GM23338 (cell line): ENCODE results near the gene USP24. TPM values are rescaled to one million over a fixed set of nuclear protein-coding genes. Genes with fewer than 3 reads are reported as not detected.

Experiments used
- ATAC-seq: fragments of 200-7000 bp; cut with Tn5 transposase; 3 replicates; pipeline ENCODE4 v1.9.1; 2020
- DNase-seq: peaks from one replicate; pipeline ENCODE4 v3.0.0-alpha.2; 2015; ENCODE audit warnings: low spot score
- H2AFZ ChIP-seq: fragments of 200-600 bp; sonication (generic); 2 replicates; pipeline ENCODE4 v1.8.0; 2016; ENCODE audit warnings: antibody characterized with exemption, mild to moderate bottlenecking, moderate library complexity
- H3F3A ChIP-seq: fragments of 200-600 bp; sonication (generic); replicated peaks from 2 replicates; pipeline ENCODE4 v1.8.0; 2017; ENCODE audit warnings: antibody characterized with exemption, mixed run types, low read depth
- H3K27ac ChIP-seq: fragments of 200-600 bp; sonication (generic); 2 replicates; pipeline ENCODE4 v1.6.1; 2016; ENCODE audit warnings: low read depth
- H3K27me3 ChIP-seq: fragments of 200-600 bp; sonication (generic); 2 replicates; pipeline ENCODE4 v1.8.0; 2016; ENCODE audit warnings: mild to moderate bottlenecking, mixed run types, moderate library complexity; ENCODE audit not compliant: insufficient read depth
- H3K36me3 ChIP-seq: fragments of 200-600 bp; sonication (generic); 2 replicates; pipeline ENCODE4 v1.8.0; 2016; ENCODE audit warnings: mild to moderate bottlenecking; ENCODE audit not compliant: insufficient read depth
- H3K4me1 ChIP-seq: fragments of 200-600 bp; sonication (generic); 2 replicates; pipeline ENCODE4 v1.8.0; 2016; ENCODE audit warnings: mild to moderate bottlenecking, moderate library complexity; ENCODE audit not compliant: insufficient read depth
- H3K4me2 ChIP-seq: fragments of 200-600 bp; sonication (generic); 2 replicates; pipeline ENCODE4 v1.7.1; 2017; ENCODE audit warnings: mixed run types
- H3K4me3 ChIP-seq: fragments of 200-600 bp; sonication (generic); 2 replicates; pipeline ENCODE4 v1.6.1; 2016; ENCODE audit warnings: mixed run types
- H3K79me2 ChIP-seq: fragments of 200-600 bp; sonication (generic); replicated peaks from 2 replicates; pipeline ENCODE4 v1.8.0; 2017; ENCODE audit warnings: mild to moderate bottlenecking; ENCODE audit not compliant: insufficient read depth
- H3K9me2 ChIP-seq: fragments of 200-600 bp; sonication (generic); 2 replicates; pipeline ENCODE4 v1.8.0; 2017; ENCODE audit not compliant: insufficient read depth
- H4K20me1 ChIP-seq: fragments of 200-600 bp; sonication (generic); replicated peaks from 2 replicates; pipeline ENCODE4 v1.8.0; 2017; ENCODE audit warnings: mild to moderate bottlenecking; ENCODE audit not compliant: insufficient read depth
- H3K27ac Mint-ChIP-seq: 2 replicates; pipeline ENCODE4 v1.8.0; 2020; ENCODE audit warnings: inconsistent platforms, mild to moderate bottlenecking, moderate library complexity, mixed read lengths
- H3K27me3 Mint-ChIP-seq: 3 replicates; pipeline ENCODE4 v1.8.0; 2022; ENCODE audit warnings: low read depth, mild to moderate bottlenecking, moderate library complexity, mixed read lengths, inconsistent platforms; ENCODE audit not compliant: insufficient read depth, poor library complexity
- H3K36me3 Mint-ChIP-seq: 3 replicates; pipeline ENCODE4 v1.8.0; 2021; ENCODE audit warnings: low read depth, mild to moderate bottlenecking, inconsistent platforms, moderate library complexity, mixed read lengths
- H3K4me1 Mint-ChIP-seq: 3 replicates; pipeline ENCODE4 v1.8.0; 2020; ENCODE audit warnings: mild to moderate bottlenecking, inconsistent platforms, mixed read lengths
- H3K4me3 Mint-ChIP-seq: 3 replicates; pipeline ENCODE4 v1.8.0; 2021; ENCODE audit warnings: moderate library complexity, mild to moderate bottlenecking, inconsistent platforms, mixed read lengths
- H3K9me3 Mint-ChIP-seq: 3 replicates; pipeline ENCODE4 v1.8.0; 2020; ENCODE audit warnings: moderate library complexity, mild to moderate bottlenecking, inconsistent platforms, mixed read lengths
- CREB1 ChIP-seq: fragments of 250-450 bp; sonication (Bioruptor Pico); IDR thresholded peaks from 2 replicates; pipeline ENCODE4 v1.5.0; 2020; ENCODE audit warnings: low read depth, mild to moderate bottlenecking, moderate library complexity
- CTCF ChIP-seq, 2 experiments: fragments of 200-600 bp in 1 of 2; sonication (generic) in 1 of 2; conservative IDR thresholded peaks; 2 replicates each; pipeline versions ENCODE4 v1.5.1 to v1.6.1; 2016 to 2017; ENCODE audit warnings: antibody characterized with exemption in 2 of 2, low read depth in 2 of 2, mild to moderate bottlenecking in 2 of 2, moderate library complexity in 1 of 2
- ETS1 ChIP-seq: IDR thresholded peaks from 2 replicates; pipeline ENCODE4 v1.6.1; 2016; ENCODE audit warnings: antibody characterized with exemption
- EZH2 ChIP-seq: fragments of 200-600 bp; sonication (generic); IDR thresholded peaks from one replicate; pipeline ENCODE4 v1.8.0; 2017; ENCODE audit warnings: antibody characterized with exemption, mild to moderate bottlenecking, low read depth; ENCODE audit not compliant: unreplicated experiment
- EZH2phosphoT487 ChIP-seq: fragments of 200-600 bp; sonication (generic); IDR thresholded peaks from one replicate; pipeline ENCODE4 v1.8.1; 2018; ENCODE audit warnings: antibody characterized with exemption; ENCODE audit not compliant: unreplicated experiment
- JUNB ChIP-seq: IDR thresholded peaks from one replicate; pipeline ENCODE4 v1.6.1; 2016; ENCODE audit warnings: antibody characterized with exemption; ENCODE audit not compliant: unreplicated experiment
- NANOG ChIP-seq: IDR thresholded peaks from 2 replicates; pipeline ENCODE4 v1.6.1; 2016; ENCODE audit warnings: antibody characterized with exemption, borderline replicate concordance
- POLR2AphosphoS5 ChIP-seq: IDR thresholded peaks from 2 replicates; pipeline ENCODE4 v1.6.1; 2016; ENCODE audit warnings: antibody characterized with exemption, low read depth
- REST ChIP-seq: IDR thresholded peaks from one replicate; pipeline ENCODE4 v1.6.1; 2018; ENCODE audit warnings: antibody characterized with exemption; ENCODE audit not compliant: unreplicated experiment
- STAT1 ChIP-seq: IDR thresholded peaks from one replicate; pipeline ENCODE4 v1.6.1; 2016; ENCODE audit warnings: antibody characterized with exemption; ENCODE audit not compliant: unreplicated experiment
- ZNF114 ChIP-seq: fragments of 250-450 bp; sonication (Bioruptor Pico); IDR thresholded peaks from 2 replicates; pipeline ENCODE4 v1.5.0; 2020; ENCODE audit warnings: mild to moderate bottlenecking, moderate library complexity
- ZNF331 ChIP-seq: fragments of 250-450 bp; sonication (Bioruptor Pico); IDR thresholded peaks from 2 replicates; pipeline ENCODE4 v1.5.0; 2020; ENCODE audit warnings: low read depth, mild to moderate bottlenecking, moderate library complexity
- ZNF462 ChIP-seq: fragments of 250-450 bp; sonication (Bioruptor Pico); IDR thresholded peaks from 2 replicates; pipeline ENCODE4 v1.5.0; 2020; ENCODE audit warnings: mild to moderate bottlenecking, moderate library complexity
- polyA plus RNA-seq: library from polyadenylated mRNA; unstranded; fragments of >200 nt; fragmentation: Nextera tagmentation; extraction: Ambion mirVana; gene quantifications from 2 replicates; pipeline ENCODE4 v1.2.1, GENCODE V29; 2016
- total RNA-seq: library from RNA; depleted of rRNA; stranded (reverse); fragments of >200 nt; shearing (Covaris generic); gene quantifications from 2 replicates; pipeline ENCODE4 v1.2.3, GENCODE V29; 2014

Gene USP24
- total and polyA plus RNA-seq, 2 experiments from 2014 or later = 12.1 to 32.6 TPM

GRCh38 chr1:55209247-55209646 lies 5.9 kb downstream of the USP24 start:
- Mint-ChIP-seq H3K27ac (no peak overlapping the region; the same call in 1 of the 2 replicates), H3K36me3 (no peaks in the 10 kb centered on the region), H3K9me3 (no peaks in the 10 kb centered on the region), H3K4me3 (no peak overlapping the region), H3K27me3 (peaks cover 8% of the 10 kb centered on the region), H3K4me1 (peaks cover 63% of the 10 kb centered on the region)
- TF ChIP-seq STAT1 (no peak), REST (no peak), ZNF114 (no peak), ETS1 (no peak), ZNF462 (CRISPR knock-in tag) (no peak), CTCF (conservative IDR thresholded peaks at IDR 0.05; ENCODE audit: low read depth in 2 of 2) (no peak), CREB1 (no peak), JUNB (no peak), POLR2AphosphoS5 (no peak), EZH2phosphoT487 (no peak), NANOG (no peak), EZH2 (no peak), ZNF331 (no peak)
- Histone ChIP-seq H3K4me1 (peaks cover 27% of the 10 kb centered on the region), H3K4me2 (no peak overlapping the region), H3K79me2 (peaks cover 100% of the 10 kb centered on the region), H3K4me3 (no peak overlapping the region), H3F3A (no peaks in the 10 kb centered on the region), H2AFZ (no peak overlapping the region), H3K36me3 (no peaks in the 10 kb centered on the region), H3K27me3 (no peaks in the 10 kb centered on the region), H4K20me1 (peaks cover 16% of the 10 kb centered on the region), H3K9me2 (no peaks in the 10 kb centered on the region), H3K27ac (no peak overlapping the region)
- ATAC-seq = 0 out of 3 replicates have a peak, but pooled peaks have one; percentile 9
- peak; percentile 42 for DNase-seq
